ENCODE data around the gene TNFSF15.

The TNFSF15 gene

DNA sequence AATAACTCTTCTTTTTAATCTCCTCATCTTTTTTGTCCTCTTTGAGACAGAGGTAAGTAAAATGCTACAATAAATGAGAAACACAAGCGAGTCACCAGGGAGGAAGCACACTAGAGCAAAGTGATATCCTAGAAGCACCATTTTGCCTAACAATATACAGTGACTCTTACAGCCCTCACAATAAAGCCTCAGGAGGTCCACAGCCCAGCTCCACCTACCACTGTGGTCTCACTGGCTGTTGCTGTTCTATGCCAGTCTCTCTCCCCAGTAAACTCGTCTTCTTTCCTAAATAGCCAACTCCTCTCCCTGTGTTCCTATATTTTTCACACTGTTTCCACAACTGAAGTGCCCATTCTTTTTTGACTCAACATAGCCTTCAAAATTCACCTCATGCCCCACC, 44.3 kb downstream of the TNFSF15 start:
- Histone ChIP-seq H3K4me1 (no peaks in the 10 kb centered on the region), H3K4me2 (no peak overlapping the region)
- no peak for TF ChIP-seq Cebpa-rat (IDR thresholded peaks at IDR 0.05)

GRCh38 chr9:114759512-114760341, 46.1 kb downstream of the TNFSF15 start:
- Histone ChIP-seq H3K36me3 (no peaks in the 10 kb centered on the region), H3K4me2 (no peak overlapping the region), H3K27ac (no peak overlapping the region), H3K4me1 (peaks cover 0 to 9% (median 0%) of the 10 kb centered on the region in 10 experiments; a peak in 4 of 20 replicates), H3K27me3 (no peaks in the 10 kb centered on the region), H4K20me1 (no peaks in the 10 kb centered on the region), H3K9me3 (replicated peaks in 1 of 11) (no peaks in the 10 kb centered on the region), H3K9ac (no peak overlapping the region), H3K4me3 (no peak overlapping the region)
- TF ChIP-seq Cebpa-rat (IDR thresholded peaks at IDR 0.05): no peak

More for the DNA sequence above, 44.3 kb downstream of the TNFSF15 start:
- Histone ChIP-seq H4K20me1 (no peaks in the 10 kb centered on the region), H3K27ac (no peak overlapping the region), H3K27me3 (no peaks in the 10 kb centered on the region), H3K9me3 (replicated peaks in 1 of 11) (no peaks in the 10 kb centered on the region), H3K9ac (no peak overlapping the region), H3K36me3 (no peaks in the 10 kb centered on the region), H3K4me3 (no peak overlapping the region)

DNA sequence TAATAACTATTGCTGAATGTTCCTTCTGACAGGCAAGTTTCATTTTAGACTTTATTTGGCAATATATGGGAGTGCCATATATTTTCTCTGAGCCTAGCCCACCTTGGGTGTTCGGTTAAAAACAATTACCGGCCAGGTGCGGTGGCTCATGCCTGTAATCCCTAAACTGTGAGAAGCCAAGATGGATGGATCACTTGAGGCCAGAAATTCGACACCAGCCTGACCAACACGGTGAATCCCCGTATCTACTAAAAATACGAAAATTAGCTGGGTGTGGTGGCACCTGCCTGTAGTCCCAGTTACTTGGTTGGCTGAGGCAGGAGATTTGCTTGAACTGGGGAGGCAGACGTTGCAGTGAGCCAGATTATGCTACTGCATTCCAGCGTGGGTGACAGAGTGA, 47.9 kb downstream of the TNFSF15 start:
- Histone ChIP-seq H3K9ac (no peak overlapping the region), H4K20me1 (no peaks in the 10 kb centered on the region), H3K36me3 (no peaks in the 10 kb centered on the region), H3K9me3 (replicated peaks in 1 of 11) (no peaks in the 10 kb centered on the region), H3K27me3 (no peaks in the 10 kb centered on the region), H3K4me3 (no peak overlapping the region), H3K4me1 (peaks cover 0 to 21% (median 0%) of the 10 kb centered on the region in 10 experiments; a peak in 7 of 20 replicates), H3K4me2 (no peak overlapping the region), H3K27ac (no peak overlapping the region)
- TF ChIP-seq Cebpa-rat (IDR thresholded peaks at IDR 0.05): no peak

DNA sequence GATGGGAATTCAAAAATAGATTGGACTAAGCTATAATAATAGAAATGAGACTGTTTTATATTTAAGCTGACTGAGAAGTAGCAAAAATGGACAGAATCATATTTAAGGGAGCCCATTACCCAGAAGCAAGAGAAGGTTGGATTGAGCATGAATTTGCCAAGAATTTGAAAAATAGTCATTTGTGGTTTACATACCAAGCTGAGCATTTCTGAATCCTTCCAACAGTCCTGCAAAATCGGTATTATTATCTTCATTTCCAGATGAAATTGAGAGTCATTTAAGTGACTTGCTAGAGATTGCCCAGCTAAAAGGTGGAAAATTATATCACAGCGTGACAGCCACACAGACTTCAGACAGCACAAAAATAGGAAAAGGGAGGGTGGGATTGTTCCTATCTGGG, 48.4 kb downstream of the TNFSF15 start:
- peaks cover 0 to 21% (median 0%) of the 10 kb centered on the region in 10 experiments; a peak in 7 of 20 replicates for H3K4me1 ChIP-seq
- H3K4me3 ChIP-seq: no peak overlapping the region
- TF ChIP-seq Cebpa-rat (IDR thresholded peaks at IDR 0.05): no peak
- H3K4me2 ChIP-seq: no peak overlapping the region
- no peaks in the 10 kb centered on the region for H3K27me3 ChIP-seq
- H3K9ac ChIP-seq: no peak overlapping the region
- H3K9me3 ChIP-seq (replicated peaks in 1 of 11): peaks cover 0 to 3% (median 2%) of the 10 kb centered on the region in 11 experiments; a peak in 8 of 22 replicates
- no peak overlapping the region for H3K27ac ChIP-seq
- no peaks in the 10 kb centered on the region for H4K20me1 ChIP-seq
- H3K36me3 ChIP-seq: no peaks in the 10 kb centered on the region

GRCh38 chr9:114756920-114757319, 48.9 kb downstream of the TNFSF15 start:
- Histone ChIP-seq H3K27me3 (no peaks in the 10 kb centered on the region), H3K4me3 (no peak overlapping the region), H3K4me2 (no peak overlapping the region), H3K4me1 (peaks cover 0 to 21% (median 0%) of the 10 kb centered on the region in 10 experiments; a peak in 7 of 20 replicates), H4K20me1 (no peaks in the 10 kb centered on the region), H3K9me3 (replicated peaks in 1 of 11) (peaks cover 0 to 7% (median 3%) of the 10 kb centered on the region in 11 experiments; a peak in 8 of 22 replicates), H3K9ac (no peak overlapping the region), H3K36me3 (no peaks in the 10 kb centered on the region), H3K27ac (no peak overlapping the region)
- no peak for TF ChIP-seq Cebpa-rat (IDR thresholded peaks at IDR 0.05)

DNA sequence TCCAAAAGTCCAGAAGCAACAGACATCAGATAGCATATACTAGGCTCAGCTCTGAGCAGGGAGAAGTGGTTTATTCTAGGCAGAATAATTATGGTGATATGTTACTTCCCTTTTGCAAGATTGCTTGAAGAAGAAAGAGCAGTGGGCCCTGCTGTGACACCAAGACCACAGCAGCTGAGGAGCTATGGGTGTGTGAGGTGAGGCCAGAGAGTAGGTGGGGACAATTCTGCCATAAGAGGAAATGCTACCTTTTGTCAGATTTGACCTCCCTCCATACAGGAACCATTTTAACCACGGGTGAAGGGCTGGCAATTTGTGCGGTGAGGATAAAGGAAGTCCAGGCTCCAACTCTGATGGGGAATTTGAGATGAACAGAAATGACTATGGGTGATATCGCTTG, 51.3 kb downstream of the TNFSF15 start:
- H3K9ac ChIP-seq: no peak overlapping the region
- peak overlapping the region in 3 of 11 experiments; percentile 7 to 45 (median 41); a peak in 5 of 22 replicates for H3K4me2 ChIP-seq
- H3K27me3 ChIP-seq: no peaks in the 10 kb centered on the region
- H3K4me3 ChIP-seq: no peak overlapping the region
- TF ChIP-seq Cebpa-rat (IDR thresholded peaks at IDR 0.05): no peak
- H3K4me1 ChIP-seq: peaks cover 0 to 21% (median 0%) of the 10 kb centered on the region in 10 experiments; a peak in 7 of 20 replicates
- no peaks in the 10 kb centered on the region for H4K20me1 ChIP-seq
- H3K9me3 ChIP-seq (replicated peaks in 1 of 11): peaks cover 0 to 10% (median 3%) of the 10 kb centered on the region in 11 experiments; a peak in 8 of 22 replicates
- no peak overlapping the region for H3K27ac ChIP-seq
- H3K36me3 ChIP-seq: no peaks in the 10 kb centered on the region

DNA sequence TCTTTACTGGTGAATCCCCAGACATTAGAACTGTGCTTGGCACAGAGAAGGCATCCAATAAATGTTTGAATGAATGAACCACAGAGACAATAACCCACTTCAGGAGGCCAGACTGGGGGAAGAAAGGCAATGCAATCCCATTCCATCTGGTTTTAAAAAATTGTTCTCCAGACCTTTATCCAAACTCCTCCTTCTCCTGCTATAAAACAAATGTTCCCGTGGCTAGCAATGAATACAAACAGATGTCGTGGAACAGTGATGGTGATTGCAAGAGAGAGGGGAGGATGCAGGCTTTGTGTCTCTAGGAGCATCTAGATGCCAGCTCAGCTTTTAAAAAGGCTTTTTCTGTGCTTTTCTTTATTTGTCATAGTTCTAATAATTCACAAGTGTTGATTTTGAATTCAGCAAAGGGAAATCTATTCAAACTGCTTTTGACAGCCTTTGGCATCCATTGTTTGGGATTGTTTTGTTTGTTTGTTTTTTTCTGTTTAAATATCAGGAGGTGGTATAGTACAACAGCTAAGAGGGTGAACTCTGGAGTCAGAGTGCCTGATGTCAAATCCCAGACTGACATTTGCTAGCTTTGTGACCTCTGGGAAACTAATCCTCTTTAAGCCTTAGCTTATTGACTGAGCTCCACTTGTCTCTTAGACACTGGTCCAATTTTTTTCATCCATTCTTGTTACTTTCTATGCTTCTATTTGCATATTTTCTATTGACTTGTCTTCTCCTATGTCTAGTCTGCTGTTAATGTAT, 59.1 kb downstream of the TNFSF15 start:
- Histone ChIP-seq H3K36me3 (no peaks in the 10 kb centered on the region), H3K4me3 (no peak overlapping the region), H3K4me2 (peak overlapping the region in 2 of 11 experiments; percentile 80 to 84; a peak in 1 of 22 replicates), H3K9ac (no peak overlapping the region), H4K20me1 (no peaks in the 10 kb centered on the region), H3K4me1 (peaks cover 0 to 28% (median 4%) of the 10 kb centered on the region in 10 experiments; a peak in 10 of 20 replicates), H3K9me3 (replicated peaks in 1 of 11) (peaks cover 0 to 1% (median 0%) of the 10 kb centered on the region in 11 experiments; a peak in 1 of 22 replicates), H3K27ac (no peak overlapping the region), H3K27me3 (no peaks in the 10 kb centered on the region)
- no peak for TF ChIP-seq Cebpa-rat (IDR thresholded peaks at IDR 0.05)

- H3K4me3 ChIP-seq: no peak overlapping the region
- peaks cover 0 to 28% (median 4%) of the 10 kb centered on the region in 10 experiments; a peak in 10 of 20 replicates for H3K4me1 ChIP-seq
- H3K9me3 ChIP-seq (replicated peaks in 1 of 11): no peaks in the 10 kb centered on the region
- no peaks in the 10 kb centered on the region for H3K36me3 ChIP-seq
- TF ChIP-seq Cebpa-rat (IDR thresholded peaks at IDR 0.05): no peak
- no peaks in the 10 kb centered on the region for H4K20me1 ChIP-seq
- peak overlapping the region in 1 of 11 experiments; percentile 20; a peak in 2 of 22 replicates for H3K27ac ChIP-seq
- no peaks in the 10 kb centered on the region for H3K27me3 ChIP-seq
- 0 out of 22 replicates have a peak overlapping the region, but pooled peaks of 1 of the 11 experiments have one; percentile 10 for H3K9ac ChIP-seq
- peak overlapping the region in 5 of 11 experiments; percentile 35 to 84 (median 72); a peak in 9 of 22 replicates for H3K4me2 ChIP-seq
These were observed 59.8 kb downstream of the TNFSF15 start for GRCh38 chr9:114745879-114746550.

All from BLaER1 treated with 17β-estradiol and CSF1 and Interleukin-3, amounts not matched to agents 10 nM and 100 nM (cell line).